Measurements from ENCODE around the gene SOWAHA.

- TF ChIP-seq, protein P1, sequence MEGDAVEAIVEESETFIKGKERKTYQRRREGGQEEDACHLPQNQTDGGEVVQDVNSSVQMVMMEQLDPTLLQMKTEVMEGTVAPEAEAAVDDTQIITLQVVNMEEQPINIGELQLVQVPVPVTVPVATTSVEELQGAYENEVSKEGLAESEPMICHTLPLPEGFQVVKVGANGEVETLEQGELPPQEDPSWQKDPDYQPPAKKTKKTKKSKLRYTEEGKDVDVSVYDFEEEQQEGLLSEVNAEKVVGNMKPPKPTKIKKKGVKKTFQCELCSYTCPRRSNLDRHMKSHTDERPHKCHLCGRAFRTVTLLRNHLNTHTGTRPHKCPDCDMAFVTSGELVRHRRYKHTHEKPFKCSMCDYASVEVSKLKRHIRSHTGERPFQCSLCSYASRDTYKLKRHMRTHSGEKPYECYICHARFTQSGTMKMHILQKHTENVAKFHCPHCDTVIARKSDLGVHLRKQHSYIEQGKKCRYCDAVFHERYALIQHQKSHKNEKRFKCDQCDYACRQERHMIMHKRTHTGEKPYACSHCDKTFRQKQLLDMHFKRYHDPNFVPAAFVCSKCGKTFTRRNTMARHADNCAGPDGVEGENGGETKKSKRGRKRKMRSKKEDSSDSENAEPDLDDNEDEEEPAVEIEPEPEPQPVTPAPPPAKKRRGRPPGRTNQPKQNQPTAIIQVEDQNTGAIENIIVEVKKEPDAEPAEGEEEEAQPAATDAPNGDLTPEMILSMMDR (IDR thresholded peaks at IDR 0.05; ENCODE audit: poor library complexity, severe bottlenecking) = no peak
- TF ChIP-seq SMC3 (conservative IDR thresholded peaks at IDR 0.05; ENCODE audit: poor library complexity) = no peak
These were observed 2.5 kb upstream of the SOWAHA start for GRCh38 chr5:132810605-132811004.

Measured in neural cell (in vitro differentiated cells).